ENCODE data around the gene ZNF335. TPM values are rescaled to one million over a fixed set of nuclear protein-coding genes. Genes with fewer than 3 reads are reported as not detected.
A peak's percentile ranks its signal among the peaks of the same experiment; 100 is the strongest.

Gene ZNF335
- total and polyA plus RNA-seq, 2 of the 13 experiments (the other 11 are each of a cell fraction or from before 2014, with no cell fraction given), result 9.7 to 13.7 TPM

GRCh38 chr20:45934586-45935415, 37.2 kb downstream of the ZNF335 start, which contains the start of gene PCIF1 (continued):
- TF ChIP-seq ARID5B (CRISPR knock-in tag; IDR thresholded peaks at IDR 0.05) (peak; percentile 6; the same call in 1 of the 2 replicates), FOXO4 (CRISPR knock-in tag; conservative IDR thresholded peaks at IDR 0.05) (no peak), SIN3B (IDR thresholded peaks at IDR 0.05; ENCODE audit: low read length) (peak; percentile 67; the same call in 1 of the 2 replicates), TEAD3 (CRISPR knock-in tag; optimal IDR thresholded peaks at IDR 0.05; ENCODE audit: borderline replicate concordance) (peak; percentile 66), ZNF510 (CRISPR knock-in tag; IDR thresholded peaks at IDR 0.05; ENCODE audit: low read depth) (peak; percentile 83), ZNF788 (CRISPR knock-in tag; IDR thresholded peaks at IDR 0.05; ENCODE audit: borderline replicate concordance) (peak; percentile 99; the same call in 1 of the 2 replicates), ZNF879 (CRISPR knock-in tag; IDR thresholded peaks at IDR 0.05) (peak; percentile 96), ELK4 (CRISPR knock-in tag; IDR thresholded peaks at IDR 0.05; ENCODE audit: borderline replicate concordance) (peak; percentile 66; the same call in 1 of the 2 replicates), SETDB1 (CRISPR knock-in tag; IDR thresholded peaks at IDR 0.05; ENCODE audit: borderline replicate concordance) (no peak), ZSCAN31 (CRISPR knock-in tag; IDR thresholded peaks at IDR 0.05; ENCODE audit: low read depth) (peak; percentile 96), NAIF1 (CRISPR knock-in tag; IDR thresholded peaks at IDR 0.05; ENCODE audit: borderline replicate concordance) (peak; percentile 70), MTA3 (CRISPR knock-in tag; IDR thresholded peaks at IDR 0.05) (no peak), TRIM24 (CRISPR knock-in tag; IDR thresholded peaks at IDR 0.05) (no peak), CCAR2 (optimal IDR thresholded peaks at IDR 0.05; ENCODE audit: low read depth, low read length) (no peak), KDM1A (CRISPR knock-in tag; IDR thresholded peaks at IDR 0.05) (0 out of 2 replicates have a peak, but pooled peaks have one; percentile 4)
- TF ChIP-seq, protein P1, sequence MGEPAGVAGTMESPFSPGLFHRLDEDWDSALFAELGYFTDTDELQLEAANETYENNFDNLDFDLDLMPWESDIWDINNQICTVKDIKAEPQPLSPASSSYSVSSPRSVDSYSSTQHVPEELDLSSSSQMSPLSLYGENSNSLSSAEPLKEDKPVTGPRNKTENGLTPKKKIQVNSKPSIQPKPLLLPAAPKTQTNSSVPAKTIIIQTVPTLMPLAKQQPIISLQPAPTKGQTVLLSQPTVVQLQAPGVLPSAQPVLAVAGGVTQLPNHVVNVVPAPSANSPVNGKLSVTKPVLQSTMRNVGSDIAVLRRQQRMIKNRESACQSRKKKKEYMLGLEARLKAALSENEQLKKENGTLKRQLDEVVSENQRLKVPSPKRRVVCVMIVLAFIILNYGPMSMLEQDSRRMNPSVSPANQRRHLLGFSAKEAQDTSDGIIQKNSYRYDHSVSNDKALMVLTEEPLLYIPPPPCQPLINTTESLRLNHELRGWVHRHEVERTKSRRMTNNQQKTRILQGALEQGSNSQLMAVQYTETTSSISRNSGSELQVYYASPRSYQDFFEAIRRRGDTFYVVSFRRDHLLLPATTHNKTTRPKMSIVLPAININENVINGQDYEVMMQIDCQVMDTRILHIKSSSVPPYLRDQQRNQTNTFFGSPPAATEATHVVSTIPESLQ (CRISPR knock-in tag; conservative IDR thresholded peaks at IDR 0.05), result no peak
- TF ChIP-seq, protein P2, sequence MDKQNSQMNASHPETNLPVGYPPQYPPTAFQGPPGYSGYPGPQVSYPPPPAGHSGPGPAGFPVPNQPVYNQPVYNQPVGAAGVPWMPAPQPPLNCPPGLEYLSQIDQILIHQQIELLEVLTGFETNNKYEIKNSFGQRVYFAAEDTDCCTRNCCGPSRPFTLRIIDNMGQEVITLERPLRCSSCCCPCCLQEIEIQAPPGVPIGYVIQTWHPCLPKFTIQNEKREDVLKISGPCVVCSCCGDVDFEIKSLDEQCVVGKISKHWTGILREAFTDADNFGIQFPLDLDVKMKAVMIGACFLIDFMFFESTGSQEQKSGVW (CRISPR knock-in tag; IDR thresholded peaks at IDR 0.05; ENCODE audit: borderline replicate concordance), result no peak

All from HepG2 (cell line).